BLaER1 treated with 17β-estradiol and CSF1 and Interleukin-3, amounts not matched to agents 10 nM and 100 nM (cell line): ENCODE measurements around the gene PITPNB.

ENCODE experiments used
- H3K27ac ChIP-seq, 11 experiments: shearing (Covaris generic); formaldehyde crosslinking; 2 replicates each; pipeline ENCODE4 v1.8.1; 2022
- H3K27me3 ChIP-seq, 11 experiments: shearing (Covaris generic); formaldehyde crosslinking; 2 replicates each; pipeline ENCODE4 v1.8.1; 2022
- H3K36me3 ChIP-seq, 11 experiments: shearing (Covaris generic); formaldehyde crosslinking; 2 replicates each; pipeline ENCODE4 v1.8.1; 2022
- H3K4me1 ChIP-seq, 10 experiments: shearing (Covaris generic); formaldehyde crosslinking; 2 replicates each; pipeline ENCODE4 v1.8.1; 2022
- H3K4me2 ChIP-seq, 11 experiments: shearing (Covaris generic); formaldehyde crosslinking; 2 replicates each; pipeline ENCODE4 v1.8.1; 2022
- H3K4me3 ChIP-seq, 10 experiments: shearing (Covaris generic); formaldehyde crosslinking; 2 replicates each; pipeline ENCODE4 v1.8.1; 2022
- H3K9ac ChIP-seq, 11 experiments: shearing (Covaris generic); formaldehyde crosslinking; 2 replicates each; pipeline ENCODE4 v1.8.1; 2022
- H3K9me3 ChIP-seq, 11 experiments: shearing (Covaris generic); formaldehyde crosslinking; replicated peaks in 1 of 11; 2 replicates each; pipeline ENCODE4 v1.8.1; 2022
- H4K20me1 ChIP-seq, 11 experiments: shearing (Covaris generic); formaldehyde crosslinking; 2 replicates each; pipeline ENCODE4 v1.8.1; 2022
- Cebpa-rat ChIP-seq, 11 experiments: shearing (Covaris generic); IDR thresholded peaks; 2 replicates each; pipeline ENCODE4 v1.8.1; 2022

PITPNB gene

DNA sequence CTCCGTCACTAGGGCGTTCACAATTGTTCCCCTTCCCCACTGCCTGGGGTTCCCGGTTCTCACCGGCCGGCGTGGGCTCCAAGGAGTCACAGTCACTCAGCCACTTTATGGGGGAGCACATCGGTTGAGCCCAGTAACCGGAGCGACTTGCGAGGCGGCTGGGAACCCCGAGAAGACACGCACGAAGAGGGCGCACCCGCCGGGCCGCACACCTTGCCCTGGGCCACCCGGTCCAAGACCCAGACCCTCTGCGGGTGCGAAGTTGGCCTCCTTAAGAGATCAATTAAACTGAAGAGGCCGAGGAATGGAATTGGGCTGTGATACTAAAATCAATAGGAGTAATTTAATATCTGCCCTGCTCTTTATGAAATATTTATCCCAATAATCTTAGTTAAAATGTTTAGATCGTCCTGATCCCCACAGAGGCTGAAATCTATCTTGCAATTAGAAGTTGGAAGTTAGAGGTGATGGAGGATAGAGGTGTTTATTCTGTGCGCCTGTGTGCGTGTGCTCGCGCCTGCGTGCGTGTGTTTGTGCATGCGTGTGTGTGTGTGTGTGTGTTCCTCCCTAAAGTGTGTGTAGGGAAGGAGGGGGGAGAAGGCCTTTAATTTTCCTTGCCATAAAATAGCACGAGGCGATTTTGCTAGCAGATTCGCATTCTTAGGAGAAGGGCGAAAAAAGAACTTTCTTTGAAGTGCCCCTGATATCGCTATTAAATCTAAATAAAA, 116.5 kb downstream of the PITPNB start:
- Histone ChIP-seq H3K36me3 (no peaks in the 10 kb centered on the region; a peak in 1 of 22 replicates), H3K9me3 (peaks cover 0 to 21% (median 0%) of the 10 kb centered on the region in 11 experiments; a peak in 7 of 22 replicates), H3K4me3 (peak overlapping the region; percentile 55 to 74 (median 65); a peak in 19 of 20 replicates), H4K20me1 (peaks cover 0 to 7% (median 0%) of the 10 kb centered on the region in 11 experiments; a peak in 3 of 22 replicates), H3K27me3 (peaks cover 23 to 37% (median 32%) of the 10 kb centered on the region in 11 experiments), H3K9ac (peak overlapping the region in 10 of 11 experiments; percentile 30 to 73 (median 71); a peak in 13 of 22 replicates), H3K4me2 (peak overlapping the region; percentile 64 to 86 (median 80)), H3K27ac (peak overlapping the region in 1 of 11 experiments; percentile 74; a peak in 3 of 22 replicates), H3K4me1 (peaks cover 11 to 35% (median 20%) of the 10 kb centered on the region in 10 experiments; a peak in 15 of 20 replicates)
- TF ChIP-seq Cebpa-rat (IDR thresholded peaks at IDR 0.05) = no peak
